ENCODE data around the gene S100PBP.

- no peak for TF ChIP-seq REST (IDR thresholded peaks at IDR 0.05; ENCODE audit: low read depth)
- no peak for TF ChIP-seq EP300 (IDR thresholded peaks at IDR 0.05; ENCODE audit: borderline replicate concordance)
- no peak for TF ChIP-seq EGR1 (IDR thresholded peaks at IDR 0.05)
- TF ChIP-seq TAF1 (IDR thresholded peaks at IDR 0.05; ENCODE audit: low read depth), result no peak
- TF ChIP-seq RAD21 (IDR thresholded peaks at IDR 0.05; ENCODE audit: low read depth), result no peak
Observed at GRCh38 chr1:32860566-32860965, 43.1 kb downstream of the S100PBP start.

Measured in Ishikawa (cell line).